ENCODE measurements around the gene CELSR1. TPM values are rescaled to one million over a fixed set of nuclear protein-coding genes. Genes with fewer than 3 reads are reported as not detected.

The CELSR1 gene
- total RNA-seq, 1 donor from 2014 or later = 43.1 TPM

DNA sequence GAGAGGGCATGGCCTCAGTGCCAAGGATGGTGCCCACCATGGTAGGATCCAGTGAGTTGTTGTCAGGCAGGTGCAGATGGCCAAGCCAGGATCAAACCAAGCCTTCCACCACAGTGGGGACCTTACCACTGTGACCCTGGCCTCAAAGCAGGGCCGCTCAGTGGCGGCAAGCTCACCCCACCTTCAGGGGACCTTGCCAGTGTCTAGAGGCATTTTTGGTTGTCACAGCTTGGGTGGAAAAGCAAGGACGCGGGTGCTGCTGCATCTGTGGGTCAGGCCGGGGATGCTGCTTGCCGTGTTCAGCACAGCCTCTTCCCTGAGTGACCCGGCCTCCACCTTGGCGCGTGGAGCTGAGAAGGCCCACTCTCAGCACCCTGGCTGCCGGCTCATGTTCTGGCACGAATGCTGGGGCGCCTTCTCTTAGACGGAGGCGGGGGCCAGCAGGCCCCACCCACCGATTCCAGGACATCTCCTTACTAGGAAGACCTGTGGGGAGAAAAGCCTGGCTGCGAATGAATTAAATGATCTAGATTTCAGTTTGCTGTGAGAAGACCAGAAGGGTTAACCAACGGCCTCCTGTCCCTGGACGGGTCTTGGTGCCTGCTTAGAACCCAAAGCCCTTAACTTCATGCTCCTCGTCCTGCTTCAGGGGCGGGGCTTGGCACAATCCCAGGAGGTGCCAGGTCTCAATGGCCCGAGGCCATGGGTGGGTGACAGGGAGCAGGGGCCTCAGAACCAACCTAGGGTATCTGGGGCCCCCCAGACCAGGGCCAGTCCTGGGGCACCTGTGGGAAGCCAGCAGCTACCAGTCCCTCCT is 183.0 kb downstream of the CELSR1 start:
- no peak for DNase-seq (ENCODE audit: low read depth in 2 of 2)

DNA sequence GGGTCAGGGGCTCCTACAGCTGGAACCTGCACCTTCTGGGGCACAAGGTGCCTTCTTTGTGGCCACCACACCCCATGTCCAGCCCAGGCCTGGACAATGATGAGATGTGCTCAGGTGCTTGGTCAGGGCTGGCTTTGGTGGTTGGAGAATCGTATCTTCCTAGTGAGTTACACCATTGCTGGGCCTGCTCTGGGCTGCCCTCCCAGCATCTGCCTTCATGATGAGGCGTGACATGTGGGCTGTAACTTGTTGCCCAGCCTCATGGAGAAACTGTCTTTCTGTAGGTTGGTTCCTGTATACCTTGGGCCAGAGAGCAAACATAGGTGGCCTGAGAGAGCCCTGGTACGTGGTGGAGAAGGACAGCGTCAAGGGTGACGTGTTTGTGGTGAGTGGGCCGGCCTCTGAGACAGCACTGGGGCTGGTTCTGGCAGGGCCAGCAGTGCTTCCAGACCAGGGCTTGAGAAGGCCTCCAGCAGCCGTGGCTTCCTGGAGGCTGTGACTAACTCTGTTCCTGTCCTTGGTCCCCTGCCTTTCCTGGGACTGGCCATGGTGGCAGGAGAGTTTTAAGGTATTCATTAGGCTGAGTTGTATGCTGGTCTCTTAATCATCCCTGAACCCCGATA is 183.8 kb downstream of the CELSR1 start:
- peak in 1 of 2 donors; percentile 17 for DNase-seq (ENCODE audit: low read depth in 2 of 2)

DNA sequence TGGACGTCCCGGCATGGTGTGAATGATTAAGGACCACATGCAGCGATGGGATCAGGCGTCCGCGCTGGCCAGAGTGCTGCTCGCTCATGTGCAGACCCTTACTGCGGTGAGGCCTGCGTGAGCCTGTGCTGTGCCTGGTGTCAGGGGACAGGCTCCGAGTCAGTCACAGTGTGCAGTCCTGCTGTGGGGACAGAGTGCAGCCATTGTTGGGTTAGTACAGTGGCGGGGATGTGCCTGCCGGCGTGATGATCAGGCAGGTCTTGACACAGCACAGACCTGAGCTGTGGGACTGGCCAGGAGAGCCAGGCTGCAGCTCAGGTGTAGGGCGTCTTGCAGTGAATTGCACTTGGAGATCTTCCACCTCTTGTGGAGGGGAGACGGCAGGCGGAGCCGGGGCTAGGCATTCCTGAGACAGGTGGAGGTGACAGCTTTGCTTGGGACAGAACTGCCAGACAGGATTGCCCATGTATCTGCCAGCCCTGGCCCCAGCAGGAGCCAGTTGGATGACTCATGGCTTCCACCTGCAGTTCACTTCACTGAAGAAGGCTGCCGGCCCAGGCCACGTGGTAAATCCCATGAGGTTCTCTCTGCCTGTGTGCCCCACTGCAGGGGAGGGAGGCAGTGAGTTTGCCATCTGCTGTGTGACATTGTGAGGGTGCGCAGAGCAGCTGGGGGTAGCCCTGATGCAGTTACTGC is 184.6 kb downstream of the CELSR1 start:
- peak; percentile 43 to 79 for DNase-seq (ENCODE audit: low read depth in 2 of 2)

DNA sequence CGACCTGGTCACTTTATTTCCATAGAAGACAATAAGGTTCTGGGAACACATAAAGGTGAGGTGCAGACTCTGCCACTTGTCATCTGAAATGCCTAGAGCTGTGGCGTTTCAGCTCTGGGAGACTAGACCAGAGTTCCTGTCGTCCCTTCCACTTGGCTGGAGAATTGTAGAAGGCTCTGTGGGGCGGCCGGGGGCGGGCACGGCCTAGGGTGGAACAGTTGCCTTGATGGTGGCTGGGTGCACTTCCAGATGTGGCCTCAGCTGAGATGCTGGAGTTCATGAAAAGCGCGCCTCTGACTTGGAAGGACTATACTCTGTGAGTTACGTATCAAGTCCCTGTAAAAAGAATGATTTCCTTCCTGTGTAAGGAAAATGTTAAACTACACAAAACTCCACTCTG is 185.1 kb downstream of the CELSR1 start:
- DNase-seq (ENCODE audit: low read depth in 2 of 2) = no peak

DNA sequence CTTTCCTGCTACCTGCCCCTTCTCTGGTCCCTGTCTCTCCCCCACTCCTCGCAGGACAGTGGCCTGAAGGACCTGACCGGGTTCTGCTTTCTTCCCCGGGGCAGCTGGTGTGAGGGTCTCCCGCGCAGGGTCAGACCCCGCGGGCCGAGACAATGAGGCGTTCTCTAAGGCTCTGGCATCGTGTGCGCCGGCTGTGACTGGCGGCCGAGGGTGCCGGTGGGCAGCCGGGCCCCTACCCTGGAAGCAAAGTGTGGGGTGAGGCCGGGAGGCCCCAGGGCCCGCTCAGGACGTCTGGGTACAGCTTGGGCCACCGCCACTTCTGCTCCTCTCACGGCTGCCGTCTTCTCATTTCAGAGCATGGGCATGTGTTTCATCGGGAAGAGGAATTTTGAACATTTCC is 185.7 kb downstream of the CELSR1 start:
- DNase-seq (ENCODE audit: low read depth in 2 of 2) = no peak

DNA sequence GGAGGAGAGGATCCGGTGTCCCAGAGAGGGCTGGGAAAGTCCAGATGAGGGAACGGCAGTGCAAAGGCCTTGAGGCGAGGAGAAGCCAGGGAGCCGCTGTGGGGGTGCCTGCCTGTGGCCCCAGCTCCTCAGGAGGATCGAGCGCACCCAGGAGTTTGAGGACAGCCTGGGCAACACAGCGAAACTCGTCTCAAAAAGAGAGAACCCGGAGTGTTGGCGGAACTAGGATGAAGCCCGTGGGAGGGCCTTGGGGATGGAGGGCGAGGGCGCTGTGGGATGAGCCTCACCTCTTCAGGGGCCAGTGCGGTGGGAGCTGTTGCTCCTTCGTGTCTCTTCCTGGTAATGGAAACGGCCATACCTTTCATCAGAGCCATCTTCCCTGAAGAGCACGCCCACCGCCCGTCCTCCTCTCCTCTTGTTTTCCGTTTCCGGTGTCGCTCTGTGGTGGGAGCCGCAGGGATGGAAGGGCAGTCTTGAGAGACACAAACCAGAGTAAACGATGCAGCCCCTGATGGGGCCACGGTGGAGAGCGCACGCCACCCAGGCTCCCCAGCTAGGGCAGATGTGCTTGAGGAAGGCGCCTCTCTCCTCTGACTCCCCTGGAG is 186.2 kb downstream of the CELSR1 start:
- no peak for DNase-seq (ENCODE audit: low read depth in 2 of 2)

DNA sequence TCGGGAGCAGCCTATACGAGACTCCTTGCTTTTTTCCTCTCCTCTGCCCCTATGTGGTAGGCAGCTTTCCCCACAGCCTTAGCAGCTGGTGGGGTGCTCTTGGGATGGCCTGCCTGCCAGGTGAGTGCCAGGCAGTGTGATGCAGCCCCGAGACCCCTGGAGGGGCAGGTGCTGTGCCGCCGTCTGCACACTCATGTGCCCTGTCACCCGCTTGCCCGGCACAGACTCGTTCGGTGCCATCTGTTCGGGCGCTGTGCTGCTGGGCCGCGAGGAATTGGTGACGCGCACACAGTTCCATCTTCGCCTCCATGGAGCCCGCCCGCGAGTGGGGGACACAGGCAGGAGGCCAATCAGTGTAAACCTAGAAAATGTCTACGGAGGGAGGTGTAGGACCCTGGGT is 186.8 kb downstream of the CELSR1 start:
- no peak for DNase-seq (ENCODE audit: low read depth in 2 of 2)

DNA sequence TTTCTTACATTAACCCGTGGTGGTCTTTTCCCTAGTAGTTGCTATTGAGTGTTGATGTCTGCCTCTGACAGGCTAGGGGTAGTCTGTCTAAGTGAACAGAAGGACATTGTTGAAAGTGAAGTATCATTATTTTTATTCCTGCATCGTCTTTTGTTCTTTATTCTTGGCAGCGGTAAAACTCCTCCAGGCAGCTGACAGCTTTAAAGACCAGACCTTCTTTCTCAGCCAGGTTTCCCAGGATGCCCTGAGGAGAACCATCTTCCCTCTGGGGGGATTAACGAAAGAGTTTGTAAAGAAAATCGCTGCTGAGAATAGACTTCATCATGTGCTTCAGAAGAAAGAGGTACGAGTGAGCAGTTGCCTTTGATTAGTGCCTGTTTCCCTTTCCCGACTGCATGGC is 187.3 kb downstream of the CELSR1 start:
- no peak for DNase-seq (ENCODE audit: low read depth in 2 of 2)

DNA sequence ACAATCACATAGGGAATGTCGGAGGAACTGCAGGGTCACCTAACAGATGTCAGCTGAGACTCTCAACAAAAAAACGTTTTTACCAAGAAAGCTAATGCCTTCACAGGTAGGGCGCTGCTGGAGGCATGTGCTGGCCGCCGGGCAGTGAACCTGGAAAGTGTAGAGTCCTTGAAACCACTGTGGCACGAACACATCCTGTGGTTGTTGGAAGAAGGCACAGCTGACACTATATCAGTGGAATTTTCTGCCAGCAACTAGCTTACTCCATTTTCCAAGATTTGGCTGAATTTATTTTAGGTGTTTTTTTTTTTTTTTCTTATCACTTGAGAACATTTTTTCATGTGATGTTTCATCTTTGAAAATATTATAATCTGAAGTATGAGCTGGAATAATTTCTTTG is 187.7 kb downstream of the CELSR1 start:
- DNase-seq (ENCODE audit: low read depth in 2 of 2) = no peak

DNA sequence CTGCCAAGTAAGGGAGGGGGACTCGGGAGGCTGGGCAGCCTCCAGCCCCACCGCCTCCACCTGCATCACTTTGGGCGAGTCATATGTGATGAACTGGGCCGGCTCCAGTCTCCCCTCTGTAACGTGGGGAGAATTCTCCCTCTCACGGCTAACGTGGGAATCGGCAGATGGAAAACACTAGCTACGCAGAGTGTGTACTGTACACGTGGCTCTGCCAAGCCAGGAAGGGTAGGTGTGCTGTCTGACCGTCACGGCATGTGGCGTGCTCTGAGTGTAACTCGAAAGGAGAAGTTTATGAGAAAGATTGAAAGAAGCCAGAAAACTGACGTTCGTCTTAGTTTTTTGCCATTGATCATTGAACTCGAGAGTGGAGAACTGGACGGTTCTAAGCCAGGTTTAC is 188.2 kb downstream of the CELSR1 start:
- DNase-seq (ENCODE audit: low read depth in 2 of 2) = no peak

DNA sequence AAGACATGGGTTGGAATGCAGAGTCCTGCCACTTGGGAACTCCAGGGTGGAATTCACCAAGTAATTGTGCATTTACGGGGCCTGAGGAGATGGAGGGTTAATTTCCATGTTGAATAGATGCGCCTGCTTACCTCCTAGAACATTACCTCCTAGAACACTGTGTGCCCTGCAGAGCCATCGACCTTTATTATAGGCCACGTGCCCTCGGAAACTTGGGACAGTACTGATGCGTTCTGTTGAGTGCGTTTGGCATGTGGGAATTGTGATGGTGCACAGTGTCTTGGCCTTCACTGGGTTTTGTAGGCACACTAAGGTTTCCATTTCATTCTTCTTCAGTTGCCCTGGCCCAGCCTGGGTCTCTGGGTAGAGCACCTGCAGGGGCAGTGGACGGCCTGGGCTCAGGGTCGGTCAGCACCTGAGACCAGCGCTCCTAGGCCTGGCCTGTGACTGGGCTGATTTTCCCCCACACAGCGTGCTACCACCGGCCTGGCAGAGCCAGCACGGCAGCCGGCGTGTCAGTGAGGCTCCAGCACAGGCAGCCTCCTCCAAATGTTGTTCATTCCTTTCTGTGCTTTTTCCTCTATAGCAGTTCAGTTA is 189.2 kb downstream of the CELSR1 start:
- no peak for DNase-seq (ENCODE audit: low read depth in 2 of 2)

DNA sequence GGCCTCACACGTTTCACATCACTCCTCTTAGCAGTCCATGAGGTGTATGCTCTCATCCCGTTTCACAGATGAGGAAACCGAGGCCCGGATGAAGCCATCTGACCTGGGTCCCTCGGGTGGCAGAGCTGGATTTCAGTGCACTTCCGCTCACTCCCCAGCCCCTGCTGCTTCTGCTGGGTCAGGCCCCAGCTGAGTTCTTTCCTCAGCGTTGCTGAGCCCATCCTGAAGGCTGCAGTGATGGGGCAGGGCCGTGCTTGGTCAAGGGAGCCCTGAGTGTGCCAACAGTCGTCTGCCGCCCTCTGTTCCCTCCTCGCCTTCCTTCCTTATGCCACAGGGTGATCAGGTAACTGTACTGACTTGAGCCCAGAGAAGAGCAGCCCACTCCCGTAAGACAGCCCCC is 189.8 kb downstream of the CELSR1 start:
- DNase-seq (ENCODE audit: low read depth in 2 of 2) = no peak

DNA sequence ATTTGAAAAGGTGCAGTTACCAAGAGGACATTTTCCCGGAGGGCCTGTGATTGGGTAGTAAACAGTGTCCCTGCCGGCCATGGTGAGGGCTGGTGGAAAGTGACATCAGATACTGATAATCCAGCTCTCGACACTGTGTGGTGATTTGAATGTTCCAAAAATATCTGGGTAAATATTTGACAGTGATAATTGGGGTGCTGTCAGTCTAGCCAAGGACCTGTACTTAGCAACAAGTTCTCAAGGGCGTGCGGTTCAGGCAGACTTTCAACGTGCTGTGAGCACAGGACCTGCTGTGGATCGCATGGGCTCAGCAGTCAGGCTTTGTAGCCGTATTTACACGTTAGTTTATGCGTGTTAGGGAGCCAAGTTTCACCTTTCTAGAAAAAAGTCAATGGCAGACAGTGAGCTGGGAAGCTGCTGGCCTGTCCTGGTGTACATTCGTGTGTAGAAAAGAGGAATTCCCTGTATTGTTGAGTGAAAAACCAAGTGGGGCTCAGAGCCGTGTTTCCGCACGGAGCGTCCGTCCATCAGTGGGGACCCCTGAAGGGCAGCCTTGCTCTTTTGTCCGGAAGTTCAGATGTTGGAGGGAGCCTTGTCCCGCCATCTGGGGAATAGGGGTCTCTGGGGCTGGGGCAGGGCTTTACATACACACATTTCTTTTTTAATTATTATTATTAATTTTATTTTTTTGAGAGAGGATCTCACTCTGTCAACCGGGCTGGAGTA is 190.6 kb downstream of the CELSR1 start:
- DNase-seq (ENCODE audit: low read depth in 2 of 2) = no peak

DNA sequence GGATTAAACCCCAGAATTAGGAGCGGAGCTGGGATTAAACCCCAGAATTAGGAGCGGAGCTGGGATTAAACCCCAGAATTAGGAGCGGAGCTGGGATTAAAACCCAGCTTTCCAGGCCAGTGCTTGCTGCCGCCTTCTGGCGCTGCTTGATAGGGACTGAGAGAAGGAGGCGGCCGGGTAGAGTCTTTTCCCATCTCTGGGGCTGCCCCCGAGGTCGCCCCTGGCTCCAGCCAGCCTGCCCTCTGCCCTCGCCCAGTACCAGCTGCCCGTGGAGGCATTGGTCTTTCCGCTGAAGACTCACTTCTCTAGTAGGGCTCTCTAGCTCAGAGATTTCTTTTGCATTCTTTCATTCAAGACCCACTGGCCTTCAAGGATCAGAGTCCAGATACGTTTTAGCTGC is 196.7 kb downstream of the CELSR1 start:
- DNase-seq (ENCODE audit: low read depth in 2 of 2) = no peak

DNA sequence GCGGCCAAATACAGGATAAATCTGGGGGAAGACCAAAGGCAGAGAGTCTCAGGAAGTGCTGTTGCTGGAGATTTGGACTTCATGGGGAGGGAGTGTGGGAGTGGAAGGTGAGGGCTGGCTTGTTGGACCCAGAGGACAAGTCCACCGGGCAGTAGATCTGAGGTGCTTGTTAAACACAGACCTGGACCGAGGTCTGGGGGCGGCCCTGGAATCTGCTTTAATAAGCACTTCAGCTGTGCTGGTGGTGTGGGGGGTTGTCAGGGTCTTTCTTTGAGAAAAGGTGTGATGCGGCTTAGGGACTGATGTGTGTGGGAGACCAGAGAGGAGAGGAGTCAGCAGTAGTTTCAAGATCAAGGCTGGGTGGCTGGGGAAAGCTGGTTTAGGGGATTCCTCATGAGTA is 197.5 kb downstream of the CELSR1 start:
- DNase-seq (ENCODE audit: low read depth in 2 of 2) = no peak

DNA sequence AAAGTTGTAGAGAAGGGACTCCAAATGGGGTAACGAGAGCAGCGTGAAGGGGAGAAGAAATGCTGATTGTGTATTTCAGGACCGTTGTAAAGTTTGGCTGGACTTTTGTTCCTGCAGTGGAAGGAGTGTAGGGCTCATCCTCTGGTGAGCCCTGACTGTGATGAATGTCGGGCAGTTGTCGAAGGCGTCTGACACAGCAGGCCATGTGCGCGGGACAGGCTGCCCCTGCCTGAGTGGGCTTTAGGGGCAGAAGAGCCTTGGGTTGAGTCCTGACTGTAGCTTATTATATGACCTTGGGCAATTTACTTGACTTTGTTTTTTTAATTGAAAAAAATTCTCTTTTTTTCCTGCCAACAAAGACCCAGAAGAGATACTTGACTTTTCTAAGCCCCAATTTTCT is 198.8 kb downstream of the CELSR1 start:
- no peak for DNase-seq (ENCODE audit: low read depth in 2 of 2)

DNA sequence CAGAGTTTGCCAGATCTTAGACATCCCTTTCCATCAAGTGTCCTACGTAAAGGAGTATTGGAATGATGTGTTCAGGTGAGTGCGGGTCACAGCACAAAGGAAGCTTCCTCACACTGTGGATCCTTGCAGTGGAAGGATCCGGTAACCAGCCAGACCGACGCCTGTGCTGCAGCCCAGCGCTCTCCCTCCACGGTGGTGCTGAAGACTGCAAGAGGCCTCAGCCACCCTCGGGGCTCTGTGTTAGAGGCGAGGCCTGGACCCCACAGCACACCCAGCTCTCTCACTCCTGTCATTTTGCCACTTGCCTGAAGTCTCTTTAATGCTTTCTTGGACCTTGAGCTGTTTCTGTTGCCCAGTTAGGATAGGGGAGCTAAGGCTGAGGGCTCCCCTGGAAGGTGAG is 199.6 kb downstream of the CELSR1 start:
- DNase-seq (ENCODE audit: low read depth in 2 of 2) = no peak

DNA sequence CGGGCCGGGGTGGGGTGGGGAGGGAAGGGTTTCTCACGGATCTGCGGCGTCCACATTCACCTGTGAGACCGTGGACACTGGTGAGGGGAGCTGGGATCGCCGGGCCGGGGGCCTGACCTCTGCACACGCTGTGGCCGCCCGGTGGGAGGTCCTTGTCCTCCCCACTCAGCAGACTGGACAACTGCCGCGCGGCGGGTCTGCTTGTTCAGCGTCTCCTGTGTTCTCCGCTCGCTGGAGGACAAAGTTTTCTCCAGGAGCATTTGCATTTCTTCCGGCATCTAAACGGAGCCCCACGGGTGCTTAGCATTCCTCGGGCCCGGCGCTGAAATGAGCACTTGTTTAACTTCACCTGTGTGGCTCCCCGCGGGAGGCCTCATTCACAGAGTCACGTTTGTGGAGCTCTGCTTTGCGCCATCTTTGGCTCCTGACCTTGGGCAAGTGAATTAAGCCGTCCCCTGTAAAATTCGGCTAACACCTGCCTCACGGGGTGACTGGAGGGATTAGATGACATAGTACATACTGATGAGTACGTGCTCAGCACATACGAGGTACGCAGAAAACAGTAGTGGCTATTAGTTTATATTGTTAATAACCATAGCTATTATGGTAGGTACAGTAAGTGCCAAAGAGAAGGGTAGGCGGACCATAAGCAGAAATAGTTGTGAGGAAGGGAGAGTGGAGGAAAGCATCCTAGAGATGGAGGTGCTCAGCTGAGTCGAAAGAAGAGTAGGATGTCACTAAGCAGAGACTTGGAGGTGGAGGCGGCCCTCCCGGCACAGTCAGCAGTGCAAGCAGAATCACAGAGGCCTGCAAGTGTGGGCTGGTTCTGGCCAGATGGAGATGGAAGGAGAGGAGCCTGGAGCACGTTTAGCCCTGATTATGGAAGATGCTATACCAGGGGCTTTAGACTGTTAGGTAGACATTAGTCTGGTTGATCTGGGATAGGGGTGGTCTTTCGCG is 201.0 kb downstream of the CELSR1 start:
- DNase-seq (ENCODE audit: low read depth in 2 of 2) = peak; percentile 37 to 43

DNA sequence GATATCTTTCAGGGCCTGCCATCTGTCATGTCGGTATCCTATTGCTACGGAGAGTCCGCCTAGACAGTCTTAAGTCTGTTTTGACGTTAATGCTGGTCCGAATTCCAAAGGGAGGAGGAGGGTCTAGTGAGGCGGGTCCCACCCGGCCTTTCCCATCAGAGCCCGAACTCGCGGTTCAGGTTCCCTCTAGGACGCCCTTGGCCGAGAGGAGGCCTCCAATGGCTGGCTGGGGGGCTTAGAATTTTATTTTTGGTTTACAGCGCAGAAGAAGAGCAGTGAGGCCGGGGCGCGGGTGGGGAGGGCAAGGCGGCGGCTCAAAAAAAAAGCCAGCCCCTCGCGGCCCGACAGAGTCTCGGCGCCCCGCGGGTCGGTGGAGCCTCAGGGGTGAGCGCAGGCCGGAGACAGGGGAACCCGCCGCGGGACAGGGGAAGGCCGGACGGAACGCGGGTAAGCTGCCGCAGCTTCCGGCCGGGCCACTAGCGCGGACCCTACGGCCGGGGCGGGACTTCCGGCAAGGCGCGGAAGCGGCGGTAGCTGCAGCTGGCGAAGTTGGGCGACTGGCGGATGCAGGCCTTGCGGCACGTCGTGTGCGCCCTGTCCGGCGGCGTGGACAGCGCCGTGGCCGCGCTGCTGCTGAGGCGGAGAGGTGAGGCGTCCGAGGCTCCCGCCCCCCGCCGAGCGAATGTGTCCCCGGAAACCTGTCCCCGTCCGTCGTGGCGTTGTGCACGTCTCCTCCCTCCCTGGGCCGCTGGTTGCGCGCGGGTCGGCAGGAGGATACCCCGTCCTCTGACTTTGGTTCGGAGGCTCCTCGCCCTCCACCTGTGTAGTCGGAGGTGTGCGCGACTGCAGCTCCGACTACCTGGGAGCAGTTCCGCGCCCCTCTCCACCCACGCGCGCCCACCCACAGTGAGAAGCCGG is 202.0 kb downstream of the CELSR1 start, which contains the start of gene TRMU:
Gene TRMU, plus strand, starts transcription at position 514 of the 918 bp plus-strand sequence. Its CDS starts 51 bp downstream, at position 565.
- peak; percentile 93 for DNase-seq (ENCODE audit: low read depth in 2 of 2)

All from lung microvascular endothelial cell (primary cell).